ENCODE measurements around the gene TMEM258. TPM values are rescaled to one million over a fixed set of nuclear protein-coding genes. Genes with fewer than 3 reads are reported as not detected.
A peak's percentile ranks its signal among the peaks of the same experiment; 100 is the strongest.

The TMEM258 gene
- total RNA-seq, 1 donor from 2014 or later = 125 TPM

- Mint-ChIP-seq H3K4me3 (ENCODE audit: unreplicated experiment) (no peak overlapping the region), H3K27me3 (ENCODE audit: unreplicated experiment) (peaks cover 13% of the 10 kb centered on the region), H3K27ac (ENCODE audit: unreplicated experiment) (no peak overlapping the region), H3K9me3 (ENCODE audit: unreplicated experiment) (no peaks in the 10 kb centered on the region), H3K36me3 (ENCODE audit: low read depth, unreplicated experiment) (no peaks in the 10 kb centered on the region), H3K4me1 (ENCODE audit: unreplicated experiment) (peaks cover 7% of the 10 kb centered on the region)
- TF ChIP-seq CTCF (IDR thresholded peaks at IDR 0.05; ENCODE audit: unreplicated experiment) = no peak
- DNase-seq (ENCODE audit: low spot score) = no peak
These were observed 44.5 kb downstream of the TMEM258 start for GRCh38 chr11:61747967-61748285.

- Mint-ChIP-seq H3K4me1 (ENCODE audit: unreplicated experiment) (peaks cover 7% of the 10 kb centered on the region), H3K36me3 (ENCODE audit: low read depth, unreplicated experiment) (no peaks in the 10 kb centered on the region), H3K27ac (ENCODE audit: unreplicated experiment) (no peak overlapping the region), H3K9me3 (ENCODE audit: unreplicated experiment) (no peaks in the 10 kb centered on the region), H3K4me3 (ENCODE audit: unreplicated experiment) (no peak overlapping the region), H3K27me3 (ENCODE audit: unreplicated experiment) (peaks cover 15% of the 10 kb centered on the region)
- peak; percentile 89 for DNase-seq (ENCODE audit: low spot score)
- peak; percentile 78 for TF ChIP-seq CTCF (IDR thresholded peaks at IDR 0.05; ENCODE audit: unreplicated experiment)
These were observed 45.0 kb downstream of the TMEM258 start for GRCh38 chr11:61747192-61747966.

GRCh38 chr11:61746442-61747191 is 45.8 kb downstream of the TMEM258 start:
- no peak for TF ChIP-seq CTCF (IDR thresholded peaks at IDR 0.05; ENCODE audit: unreplicated experiment)
- no peaks in the 10 kb centered on the region for H3K36me3 Mint-ChIP-seq (ENCODE audit: low read depth, unreplicated experiment)
- peaks cover 7% of the 10 kb centered on the region for H3K4me1 Mint-ChIP-seq (ENCODE audit: unreplicated experiment)
- H3K9me3 Mint-ChIP-seq (ENCODE audit: unreplicated experiment) = no peaks in the 10 kb centered on the region
- peaks cover 17% of the 10 kb centered on the region for H3K27me3 Mint-ChIP-seq (ENCODE audit: unreplicated experiment)
- DNase-seq (ENCODE audit: low spot score) = no peak
- no peak overlapping the region for H3K4me3 Mint-ChIP-seq (ENCODE audit: unreplicated experiment)
- no peak overlapping the region for H3K27ac Mint-ChIP-seq (ENCODE audit: unreplicated experiment)

GRCh38 chr11:61745781-61746441 is 46.5 kb downstream of the TMEM258 start:
- DNase-seq (ENCODE audit: low spot score) = no peak
- TF ChIP-seq CTCF (IDR thresholded peaks at IDR 0.05; ENCODE audit: unreplicated experiment) = no peak
- Mint-ChIP-seq H3K27me3 (ENCODE audit: unreplicated experiment) (peaks cover 12% of the 10 kb centered on the region), H3K4me3 (ENCODE audit: unreplicated experiment) (no peak overlapping the region), H3K27ac (ENCODE audit: unreplicated experiment) (no peak overlapping the region), H3K4me1 (ENCODE audit: unreplicated experiment) (peaks cover 3% of the 10 kb centered on the region), H3K36me3 (ENCODE audit: low read depth, unreplicated experiment) (no peaks in the 10 kb centered on the region), H3K9me3 (ENCODE audit: unreplicated experiment) (no peaks in the 10 kb centered on the region)

Data from endothelial cell (in vitro differentiated cells).